B cell (primary cell): ENCODE data around the gene KRT14. TPM values are rescaled to one million over a fixed set of nuclear protein-coding genes. Genes with fewer than 3 reads are reported as not detected.

Experiments used
- ATAC-seq: fragments of 200-7000 bp; cut with Tn5 transposase; one replicate; pipeline ENCODE4 v1.10.0; 2021; ENCODE audit warnings: low read depth, mild to moderate bottlenecking, moderate number of reproducible peaks, moderate library complexity
- CTCF ChIA-PET: fragments of 350-600 bp; sonication (Branson Sonifier 250); formaldehyde crosslinking; loops from one replicate; lab custom pipeline; 2021; ENCODE audit warnings: antibody characterized with exemption, inconsistent platforms; lab: Charles Lee
- POLR2A ChIA-PET: fragments of 350-600 bp; sonication (Branson Sonifier 250); formaldehyde crosslinking; loops from one replicate; lab custom pipeline; 2021; ENCODE audit warnings: antibody characterized with exemption; lab: Charles Lee
- DNase-seq: peaks from one replicate; pipeline ENCODE4 v3.0.0; 2013
- H2AFZ ChIP-seq: 2 replicates; pipeline ENCODE4 v1.6.1; 2012; ENCODE audit warnings: mild to moderate bottlenecking, low read depth, low read length; ENCODE audit not compliant: insufficient read depth, poor library complexity, severe bottlenecking
- H3K27ac ChIP-seq, 2 donors: 1 replicate in 1 of 2; 2 replicates in 1 of 2; pipeline ENCODE4 v1.5.1; 2012 to 2013; ENCODE audit warnings: low read length in 2 of 2, mild to moderate bottlenecking in 2 of 2, moderate library complexity in 1 of 2
- H3K27me3 ChIP-seq, 4 experiments: fragments of 200-600 bp in 1 of 4; sonication (generic) in 1 of 4; replicated peaks in 1 of 4; 1 replicate in 2 of 4; 2 replicates in 2 of 4; pipeline versions ENCODE4 v1.6.1 to v1.7.0; 2013 to 2016; ENCODE audit warnings: low read length in 3 of 4, mild to moderate bottlenecking in 2 of 4, mixed read lengths in 1 of 4, moderate library complexity in 1 of 4; ENCODE audit not compliant: insufficient read depth in 4 of 4, control insufficient read depth in 3 of 4; ENCODE audit errors: control extremely low read depth in 1 of 4
- H3K36me3 ChIP-seq, 2 experiments: replicated peaks in 1 of 2; 1 replicate in 1 of 2; 2 replicates in 1 of 2; pipeline versions ENCODE4 v1.6.1 to v1.7.1; 2013; ENCODE audit warnings: low read length in 1 of 2; ENCODE audit not compliant: insufficient read depth in 2 of 2, control insufficient read depth in 1 of 2; ENCODE audit errors: control extremely low read depth in 1 of 2, extremely low read depth in 1 of 2
- H3K4me1 ChIP-seq, 2 donors: fragments of 200-600 bp in 1 of 2; sonication (generic) in 1 of 2; 1 replicate in 1 of 2; 2 replicates in 1 of 2; pipeline versions ENCODE4 v1.5.1 to v1.6.1; 2013 to 2017; ENCODE audit warnings: low read length in 2 of 2; ENCODE audit not compliant: control insufficient read depth in 2 of 2, insufficient read depth in 2 of 2
- H3K4me2 ChIP-seq: replicated peaks from 2 replicates; pipeline ENCODE3; 2012; ENCODE audit warnings: mild to moderate bottlenecking, low read depth, low read length; ENCODE audit not compliant: poor library complexity, severe bottlenecking
- H3K4me3 ChIP-seq, 5 experiments: fragments of 200-600 bp in 1 of 5; sonication (generic) in 1 of 5; 1 replicate in 3 of 5; 2 replicates in 2 of 5; pipeline versions ENCODE4 v1.5.1 to v1.7.0; 2011 to 2016; ENCODE audit warnings: low read length in 4 of 5, mild to moderate bottlenecking in 4 of 5, low read depth in 2 of 5, control low read depth in 1 of 5, moderate library complexity in 1 of 5; ENCODE audit not compliant: insufficient read depth in 1 of 5; ENCODE audit errors: control extremely low read depth in 1 of 5, extremely low read depth in 1 of 5
- H3K79me2 ChIP-seq: fragments of 200-600 bp; sonication (generic); one replicate; pipeline ENCODE4 v1.6.0; 2016; ENCODE audit warnings: low read length; ENCODE audit not compliant: control insufficient read depth, insufficient read depth
- H3K9ac ChIP-seq: fragments of 200-600 bp; sonication (generic); 2 replicates; pipeline ENCODE4 v1.6.1; 2017; ENCODE audit warnings: mild to moderate bottlenecking, low read length, moderate library complexity
- H3K9me3 ChIP-seq, 3 donors: one replicate each; pipeline versions ENCODE4 v1.6.1 to v1.7.1; 2013; ENCODE audit warnings: low read length in 2 of 3; ENCODE audit not compliant: control insufficient read depth in 2 of 3, insufficient read depth in 1 of 3; ENCODE audit errors: control extremely low read depth in 1 of 3
- H4K20me1 ChIP-seq: 2 replicates; pipeline ENCODE4 v1.6.0; 2012; ENCODE audit warnings: mild to moderate bottlenecking, low read length; ENCODE audit not compliant: insufficient read depth, control insufficient read depth, poor library complexity, severe bottlenecking
- H3K27ac Mint-ChIP-seq: one replicate; pipeline ENCODE4 v1.8.0; 2021; ENCODE audit warnings: mixed read lengths
- H3K27me3 Mint-ChIP-seq: one replicate; pipeline ENCODE4 v1.8.0; 2021; ENCODE audit warnings: mixed read lengths
- H3K4me1 Mint-ChIP-seq: one replicate; pipeline ENCODE4 v1.8.0; 2021; ENCODE audit warnings: mixed read lengths
- H3K4me3 Mint-ChIP-seq: one replicate; pipeline ENCODE4 v1.8.0; 2021; ENCODE audit warnings: mixed read lengths
- H3K9me3 Mint-ChIP-seq: one replicate; pipeline ENCODE4 v1.8.0; 2022; ENCODE audit warnings: mixed read lengths; ENCODE audit not compliant: insufficient read depth
- EZH2 ChIP-seq: IDR thresholded peaks from 2 replicates; pipeline ENCODE4 v1.6.1; 2012; ENCODE audit warnings: borderline replicate concordance, low read depth, mild to moderate bottlenecking, moderate library complexity, low read length; ENCODE audit not compliant: insufficient read depth, poor library complexity, severe bottlenecking
- WGBS: methylation state at CpG from one replicate; pipeline ENCODE4 v1.1.5; 2013; ENCODE audit warnings: missing lambda C conversion rate; ENCODE audit not compliant: insufficient coverage; 5-methylcytosine and 5-hydroxymethylcytosine counted together
- intact Hi-C: fragments of 100-400 bp; cut with micrococcal nuclease; formaldehyde crosslinking; loops from one replicate; pipeline ENCODE4 v1.10.0; 2022
- polyA plus RNA-seq: library from polyadenylated mRNA; depleted of rRNA; stranded (reverse); fragments of >200 nt; gene quantifications from 2 replicates; pipeline ENCODE4 v1.2.3, GENCODE V29; 2012
- total RNA-seq, 2 donors: library from RNA; stranded (reverse); fragments of 120-200 nt in 1 of 2; gene quantifications; 1 replicate in 1 of 2; 2 replicates in 1 of 2; pipeline versions ENCODE4 v1.2.3 to v1.2.4, GENCODE V29; 2013 to 2022
- TF ChIP-seq, protein P1 (sequence below): fragments of 200-600 bp; IDR thresholded peaks from one replicate; pipeline ENCODE4 v1.8.0; 2022; ENCODE audit warnings: antibody characterized with exemption, mild to moderate bottlenecking

KRT14 gene
- total and polyA plus RNA-seq, 2 donors (not counting 1 experiment from before 2014, with no cell fraction given): not detected

- DNase-seq (no peak), ATAC-seq (no peak)
- H3K27ac ChIP-seq: no peak overlapping the region
- no peaks in the 10 kb centered on the region for H4K20me1 ChIP-seq
- H3K4me1 ChIP-seq: no peaks in the 10 kb centered on the region
- Mint-ChIP-seq H3K4me1 (peaks cover 4% of the 10 kb centered on the region), H3K27me3 (peaks cover 68% of the 10 kb centered on the region), H3K9me3 (no peaks in the 10 kb centered on the region), H3K27ac (no peak overlapping the region), H3K4me3 (no peak overlapping the region)
- H3K4me2 ChIP-seq: no peak overlapping the region
- H3K36me3 ChIP-seq: no peaks in the 10 kb centered on the region
- WGBS: 100% methylated on average over 1 of the region's 7 CpGs
- TF ChIP-seq, protein P1, sequence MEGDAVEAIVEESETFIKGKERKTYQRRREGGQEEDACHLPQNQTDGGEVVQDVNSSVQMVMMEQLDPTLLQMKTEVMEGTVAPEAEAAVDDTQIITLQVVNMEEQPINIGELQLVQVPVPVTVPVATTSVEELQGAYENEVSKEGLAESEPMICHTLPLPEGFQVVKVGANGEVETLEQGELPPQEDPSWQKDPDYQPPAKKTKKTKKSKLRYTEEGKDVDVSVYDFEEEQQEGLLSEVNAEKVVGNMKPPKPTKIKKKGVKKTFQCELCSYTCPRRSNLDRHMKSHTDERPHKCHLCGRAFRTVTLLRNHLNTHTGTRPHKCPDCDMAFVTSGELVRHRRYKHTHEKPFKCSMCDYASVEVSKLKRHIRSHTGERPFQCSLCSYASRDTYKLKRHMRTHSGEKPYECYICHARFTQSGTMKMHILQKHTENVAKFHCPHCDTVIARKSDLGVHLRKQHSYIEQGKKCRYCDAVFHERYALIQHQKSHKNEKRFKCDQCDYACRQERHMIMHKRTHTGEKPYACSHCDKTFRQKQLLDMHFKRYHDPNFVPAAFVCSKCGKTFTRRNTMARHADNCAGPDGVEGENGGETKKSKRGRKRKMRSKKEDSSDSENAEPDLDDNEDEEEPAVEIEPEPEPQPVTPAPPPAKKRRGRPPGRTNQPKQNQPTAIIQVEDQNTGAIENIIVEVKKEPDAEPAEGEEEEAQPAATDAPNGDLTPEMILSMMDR: no peak
- no peak for TF ChIP-seq EZH2
- intact Hi-C loops: no loop called here
- H3K4me3 ChIP-seq: no peak overlapping the region
- H2AFZ ChIP-seq: no peak overlapping the region
- POLR2A ChIA-PET: interaction anchor here (0.6 kb wide), 1 partner anchor 12 kb away, joined by 6 read pairs; no protein-coding TSS in a partner anchor
- H3K9me3 ChIP-seq: peaks cover 0 to under 1% (median 0%) of the 10 kb centered on the region in 3 donors
- H3K27me3 ChIP-seq: peaks cover 0 to 37% (median 11%) of the 10 kb centered on the region in 4 experiments
- CTCF ChIA-PET: interaction anchor here (1.7 kb wide), 1 partner anchor 16 kb away, joined by 8 read pairs; no protein-coding TSS in a partner anchor
- H3K79me2 ChIP-seq: no peaks in the 10 kb centered on the region
- H3K9ac ChIP-seq: no peak overlapping the region
Measured at GRCh38 chr17:41533613-41534012, 53.1 kb downstream of the KRT14 start.

DNA sequence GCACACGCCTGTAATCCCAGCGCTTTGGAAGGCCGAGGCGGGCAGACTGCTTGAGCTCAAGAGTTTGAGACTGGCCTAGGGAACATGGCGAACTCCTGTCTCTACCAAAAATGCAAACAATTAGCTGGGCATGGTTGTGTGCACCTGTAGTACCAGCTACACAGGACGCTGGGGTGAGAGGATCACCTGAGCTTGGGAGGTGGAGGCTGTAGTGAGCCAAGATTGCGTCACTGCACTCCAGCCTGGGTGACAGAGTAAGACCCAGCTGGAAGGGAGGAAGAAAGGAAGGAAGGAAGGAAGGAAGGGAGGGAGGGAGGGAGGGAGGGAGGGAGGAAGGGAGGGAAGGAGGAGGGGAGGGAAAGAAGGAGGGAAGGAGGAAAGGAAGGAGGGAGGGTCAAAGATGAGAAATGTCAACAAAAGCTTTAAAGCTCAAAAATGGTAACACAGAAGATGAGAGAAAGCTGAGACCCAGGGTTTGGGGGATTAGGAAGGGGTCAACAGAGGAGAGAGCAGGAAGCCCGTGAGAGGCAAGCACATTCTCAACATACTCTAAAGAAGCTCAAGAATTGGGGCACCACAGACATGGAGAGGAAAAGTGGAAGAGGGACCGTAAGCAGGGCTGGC, 53.6 kb downstream of the KRT14 start:
- no peaks in the 10 kb centered on the region for H3K9me3 Mint-ChIP-seq

More for the DNA sequence above, 53.6 kb downstream of the KRT14 start:
- Histone ChIP-seq H3K4me1 (peaks cover 4 to 5% of the 10 kb centered on the region in 2 donors), H3K36me3 (no peaks in the 10 kb centered on the region), H2AFZ (no peak overlapping the region), H3K9me3 (peaks cover 0 to 6% (median 0%) of the 10 kb centered on the region in 3 donors), H3K27me3 (peaks cover 0 to 42% (median 12%) of the 10 kb centered on the region in 4 experiments), H3K27ac (no peak overlapping the region), H3K79me2 (no peaks in the 10 kb centered on the region), H3K9ac (no peak overlapping the region), H3K4me3 (no peak overlapping the region), H3K4me2 (no peak overlapping the region), H4K20me1 (no peaks in the 10 kb centered on the region)
- no peak for TF ChIP-seq EZH2
- TF ChIP-seq, protein P1: no peak
- WGBS: 84% methylated on average over 6 of the region's 9 CpGs
- ATAC-seq: no peak
- ChIA-PET CTCF (interaction anchor here (0.6 to 1.7 kb wide), 2 partner anchors 16 to 36 kb away, joined by 3 to 8 read pairs; no protein-coding TSS in a partner anchor), POLR2A (no interaction called here)
- no peak for DNase-seq
- no peak overlapping the region for H3K27ac Mint-ChIP-seq
- no peak overlapping the region for H3K4me3 Mint-ChIP-seq
- H3K4me1 Mint-ChIP-seq: peaks cover 7% of the 10 kb centered on the region
- peaks cover 69% of the 10 kb centered on the region for H3K27me3 Mint-ChIP-seq
- intact Hi-C loops: no loop called here
